Measurements from ENCODE around the gene TAAR5. TPM values are rescaled to one million over a fixed set of nuclear protein-coding genes. Genes with fewer than 3 reads are reported as not detected.

TAAR5 gene
- total RNA-seq, 4 donors from 2014 or later: not detected

- in situ Hi-C loops (cut with MboI; ENCODE audit: low sequenced_read_pairs in 4 of 4): no loop called here
- H3K27me3 ChIP-seq: no peaks in the 10 kb centered on the region
- TF ChIP-seq CTCF (IDR thresholded peaks at IDR 0.05 in 4 of 5, conservative IDR thresholded peaks at IDR 0.05 in 1 of 5) (no peak), POLR2A (IDR thresholded peaks at IDR 0.05) (no peak)
- no peaks in the 10 kb centered on the region for H3K36me3 ChIP-seq
- H3K4me1 ChIP-seq: no peaks in the 10 kb centered on the region
- H3K27ac ChIP-seq: no peak overlapping the region
- no peak overlapping the region for H3K4me3 ChIP-seq
- ATAC-seq (no peak), DNase-seq (no peak)
- intact Hi-C loops (cut with DNase I; ENCODE audit: low total_unique reads): no loop called here
- no peaks in the 10 kb centered on the region for H3K9me3 ChIP-seq
These were observed 4.8 kb downstream of the TAAR5 start for GRCh38 chr6:132584698-132585097.

GRCh38 chr6:132571774-132572173, 17.8 kb downstream of the TAAR5 start:
- in situ Hi-C loops (cut with MboI; ENCODE audit: low sequenced_read_pairs in 4 of 4) (no loop called here), intact Hi-C loops (cut with DNase I; ENCODE audit: low total_unique reads) (no loop called here)
- Histone ChIP-seq H3K9me3 (no peaks in the 10 kb centered on the region), H3K4me1 (no peaks in the 10 kb centered on the region), H3K27me3 (peaks cover 0 to 3% (median 0%) of the 10 kb centered on the region in 3 donors), H3K36me3 (no peaks in the 10 kb centered on the region), H3K27ac (no peak overlapping the region), H3K4me3 (no peak overlapping the region)
- TF ChIP-seq POLR2A (IDR thresholded peaks at IDR 0.05) (no peak), CTCF (IDR thresholded peaks at IDR 0.05 in 4 of 5, conservative IDR thresholded peaks at IDR 0.05 in 1 of 5) (no peak)
- DNase-seq (no peak), ATAC-seq (no peak)

- DNase-seq (no peak), ATAC-seq (no peak)
- H3K4me3 ChIP-seq: no peak within 1 kb of the TSS
- no peaks in the 10 kb centered on the region for H3K4me1 ChIP-seq
- peaks cover 0 to 3% (median 0%) of the 10 kb centered on the region in 3 donors for H3K27me3 ChIP-seq
- H3K9me3 ChIP-seq: no peaks in the 10 kb centered on the region
- TF ChIP-seq CTCF (IDR thresholded peaks at IDR 0.05 in 4 of 5, conservative IDR thresholded peaks at IDR 0.05 in 1 of 5) (no peak), POLR2A (IDR thresholded peaks at IDR 0.05) (no peak)
- H3K36me3 ChIP-seq: no peaks in the 10 kb centered on the region
- intact Hi-C loops (cut with DNase I; ENCODE audit: low total_unique reads) (no loop called here), in situ Hi-C loops (cut with MboI; ENCODE audit: low sequenced_read_pairs in 4 of 4) (no loop called here)
- no peak within 1 kb of the TSS for H3K27ac ChIP-seq
These were observed 19.2 kb downstream of the TAAR5 start, which contains the start of gene TAAR6 for GRCh38 chr6:132570221-132570777. TSS of gene TAAR6 (plus strand) at chr6:132570322. CDS start at chr6:132570322, 0 bp downstream.

- Histone ChIP-seq H3K4me1 (no peaks in the 10 kb centered on the region), H3K9me3 (no peaks in the 10 kb centered on the region), H3K36me3 (no peaks in the 10 kb centered on the region), H3K4me3 (no peak overlapping the region), H3K27ac (no peak overlapping the region), H3K27me3 (peaks cover 0 to 3% (median 0%) of the 10 kb centered on the region in 3 donors)
- DNase-seq (no peak), ATAC-seq (no peak)
- in situ Hi-C loops (cut with MboI; ENCODE audit: low sequenced_read_pairs in 4 of 4) (no loop called here), intact Hi-C loops (cut with DNase I; ENCODE audit: low total_unique reads) (no loop called here)
- no peak for TF ChIP-seq POLR2A (IDR thresholded peaks at IDR 0.05)
- no peak for TF ChIP-seq CTCF (IDR thresholded peaks at IDR 0.05 in 4 of 5, conservative IDR thresholded peaks at IDR 0.05 in 1 of 5)
These were observed 20.4 kb downstream of the TAAR5 start for GRCh38 chr6:132569170-132569569.

- no peak overlapping the region for H3K4me3 ChIP-seq
- peaks cover 0 to 3% (median 0%) of the 10 kb centered on the region in 3 donors for H3K27me3 ChIP-seq
- H3K27ac ChIP-seq: no peak overlapping the region
- TF ChIP-seq CTCF (IDR thresholded peaks at IDR 0.05 in 4 of 5, conservative IDR thresholded peaks at IDR 0.05 in 1 of 5): no peak
- H3K9me3 ChIP-seq: no peaks in the 10 kb centered on the region
- H3K36me3 ChIP-seq: no peaks in the 10 kb centered on the region
- in situ Hi-C loops (cut with MboI; ENCODE audit: low sequenced_read_pairs in 4 of 4): no loop called here
- DNase-seq: no peak
- no peak for ATAC-seq
- intact Hi-C loops (cut with DNase I; ENCODE audit: low total_unique reads): no loop called here
- H3K4me1 ChIP-seq: no peaks in the 10 kb centered on the region
These were observed 20.9 kb downstream of the TAAR5 start for GRCh38 chr6:132568611-132569010.

Data from gastrocnemius medialis (tissue), 4 donors.